ENCODE results near the gene SFMBT1.

SFMBT1 gene

DNA sequence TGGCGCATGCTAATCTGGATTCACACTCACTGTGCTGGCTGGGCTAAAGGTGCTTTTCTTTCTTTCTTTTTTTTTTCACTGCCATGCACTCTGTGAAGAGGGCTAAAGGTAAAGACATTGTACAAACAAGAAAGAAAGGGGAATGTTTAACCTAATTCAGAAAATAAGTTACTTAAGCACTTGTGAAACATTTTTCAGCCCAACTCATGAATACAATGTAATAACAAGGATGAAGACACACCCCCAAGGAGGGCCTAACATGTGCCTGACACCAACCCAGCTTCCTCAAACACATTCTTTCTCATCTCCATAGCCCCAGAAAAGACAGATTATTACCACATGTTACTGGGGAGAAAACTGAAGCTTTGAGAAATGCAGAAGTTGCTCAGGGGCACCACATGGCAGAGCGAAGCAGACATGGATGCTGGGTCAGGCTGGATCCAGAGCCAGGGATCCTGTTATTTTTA lies 154.2 kb downstream of the SFMBT1 start:
- TF ChIP-seq, protein P1, sequence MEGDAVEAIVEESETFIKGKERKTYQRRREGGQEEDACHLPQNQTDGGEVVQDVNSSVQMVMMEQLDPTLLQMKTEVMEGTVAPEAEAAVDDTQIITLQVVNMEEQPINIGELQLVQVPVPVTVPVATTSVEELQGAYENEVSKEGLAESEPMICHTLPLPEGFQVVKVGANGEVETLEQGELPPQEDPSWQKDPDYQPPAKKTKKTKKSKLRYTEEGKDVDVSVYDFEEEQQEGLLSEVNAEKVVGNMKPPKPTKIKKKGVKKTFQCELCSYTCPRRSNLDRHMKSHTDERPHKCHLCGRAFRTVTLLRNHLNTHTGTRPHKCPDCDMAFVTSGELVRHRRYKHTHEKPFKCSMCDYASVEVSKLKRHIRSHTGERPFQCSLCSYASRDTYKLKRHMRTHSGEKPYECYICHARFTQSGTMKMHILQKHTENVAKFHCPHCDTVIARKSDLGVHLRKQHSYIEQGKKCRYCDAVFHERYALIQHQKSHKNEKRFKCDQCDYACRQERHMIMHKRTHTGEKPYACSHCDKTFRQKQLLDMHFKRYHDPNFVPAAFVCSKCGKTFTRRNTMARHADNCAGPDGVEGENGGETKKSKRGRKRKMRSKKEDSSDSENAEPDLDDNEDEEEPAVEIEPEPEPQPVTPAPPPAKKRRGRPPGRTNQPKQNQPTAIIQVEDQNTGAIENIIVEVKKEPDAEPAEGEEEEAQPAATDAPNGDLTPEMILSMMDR (IDR thresholded peaks at IDR 0.05; ENCODE audit: control insufficient read depth, extremely low read depth, insufficient read depth): no peak
- H3K4me3 ChIP-seq (ENCODE audit: low read depth, low read length): no peak overlapping the region
- DNase-seq (ENCODE audit: low read depth): no peak

DNA sequence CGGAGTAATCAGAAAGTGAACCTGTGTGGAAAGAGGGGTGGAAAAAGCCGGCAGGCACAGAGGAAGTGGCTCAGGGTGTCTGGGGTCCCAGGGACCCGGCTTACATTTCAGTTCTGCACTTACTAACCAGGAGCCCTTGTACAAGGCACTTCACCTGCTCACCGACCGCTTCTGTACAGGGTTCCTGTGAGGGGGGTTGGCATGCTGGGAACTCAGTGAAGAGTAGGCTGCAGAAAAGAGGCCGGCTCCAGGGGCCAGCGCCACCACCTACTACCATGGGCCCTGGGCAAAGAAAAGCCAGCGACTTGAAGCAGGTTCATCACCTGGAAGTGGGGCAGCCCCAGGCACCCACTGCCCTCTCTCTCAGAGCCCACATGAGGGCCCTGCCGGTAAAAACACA lies 154.7 kb downstream of the SFMBT1 start:
- no peak overlapping the region for H3K4me3 ChIP-seq (ENCODE audit: low read depth, low read length)
- DNase-seq (ENCODE audit: low read depth): no peak
- TF ChIP-seq, protein P1 (IDR thresholded peaks at IDR 0.05; ENCODE audit: control insufficient read depth, extremely low read depth, insufficient read depth): no peak

DNA sequence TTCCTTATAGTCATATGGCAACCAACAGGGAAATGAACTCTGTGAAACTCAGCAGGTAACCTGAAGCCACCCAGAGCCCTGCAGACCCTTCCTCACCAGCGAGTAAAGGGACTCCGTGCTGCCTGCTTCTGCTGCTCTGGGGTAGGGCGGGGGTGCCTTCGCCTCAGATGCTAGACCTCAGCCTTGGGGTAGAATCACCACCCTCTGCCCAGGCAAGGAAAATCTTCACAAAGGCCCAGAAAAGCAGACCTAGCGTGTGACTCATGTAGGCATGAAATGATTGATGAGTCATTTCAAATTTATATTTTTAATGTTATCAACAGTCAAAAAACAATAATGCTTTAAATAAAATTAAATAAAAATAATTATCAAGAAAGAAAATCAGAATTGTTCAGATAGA lies 155.1 kb downstream of the SFMBT1 start:
- DNase-seq (ENCODE audit: low read depth): no peak
- TF ChIP-seq, protein P1 (IDR thresholded peaks at IDR 0.05; ENCODE audit: control insufficient read depth, extremely low read depth, insufficient read depth): no peak
- no peak overlapping the region for H3K4me3 ChIP-seq (ENCODE audit: low read depth, low read length)

DNA sequence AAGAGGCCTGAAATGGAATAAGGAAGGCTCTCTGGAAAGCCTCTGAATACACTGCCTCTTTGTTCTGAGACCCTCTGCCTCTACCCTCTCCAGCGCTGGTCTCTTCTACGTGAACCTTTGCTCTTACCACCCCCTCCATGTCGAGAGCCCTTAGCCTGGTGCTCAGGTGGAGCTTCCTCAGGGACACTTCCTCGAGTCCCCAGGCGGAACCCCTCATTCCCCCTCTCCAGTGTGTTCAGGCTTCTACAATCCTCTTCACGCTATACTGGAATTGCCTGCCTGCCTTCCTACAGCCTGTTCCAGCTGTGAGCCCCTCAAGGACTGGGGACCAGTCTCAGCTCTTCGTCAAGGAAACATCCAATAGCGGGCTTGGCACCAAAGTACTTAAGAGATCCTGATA lies 156.0 kb downstream of the SFMBT1 start:
- no peak overlapping the region for H3K4me3 ChIP-seq (ENCODE audit: low read depth, low read length)
- no peak for DNase-seq (ENCODE audit: low read depth)
- TF ChIP-seq, protein P1 (IDR thresholded peaks at IDR 0.05; ENCODE audit: control insufficient read depth, extremely low read depth, insufficient read depth): no peak

DNA sequence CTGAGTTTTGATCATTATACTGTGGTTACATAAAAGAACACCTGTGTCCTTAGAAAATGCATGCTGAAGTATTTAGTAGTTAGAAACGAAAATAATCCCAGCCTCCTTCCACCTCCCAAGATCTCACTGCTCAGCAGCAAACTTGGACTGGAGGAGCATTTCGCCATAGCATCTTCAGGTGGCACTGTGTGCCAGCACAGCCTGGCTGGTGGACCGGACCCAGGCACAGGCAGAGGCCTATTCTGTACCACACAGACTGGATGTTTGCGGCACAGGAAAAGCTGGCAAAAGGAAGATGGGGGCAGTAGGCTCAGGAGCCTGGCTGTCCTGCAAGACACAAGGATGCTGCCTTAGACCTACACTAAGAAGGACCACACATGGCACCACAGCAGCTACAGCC lies 158.7 kb downstream of the SFMBT1 start:
- TF ChIP-seq, protein P1 (IDR thresholded peaks at IDR 0.05; ENCODE audit: control insufficient read depth, extremely low read depth, insufficient read depth): no peak

DNA sequence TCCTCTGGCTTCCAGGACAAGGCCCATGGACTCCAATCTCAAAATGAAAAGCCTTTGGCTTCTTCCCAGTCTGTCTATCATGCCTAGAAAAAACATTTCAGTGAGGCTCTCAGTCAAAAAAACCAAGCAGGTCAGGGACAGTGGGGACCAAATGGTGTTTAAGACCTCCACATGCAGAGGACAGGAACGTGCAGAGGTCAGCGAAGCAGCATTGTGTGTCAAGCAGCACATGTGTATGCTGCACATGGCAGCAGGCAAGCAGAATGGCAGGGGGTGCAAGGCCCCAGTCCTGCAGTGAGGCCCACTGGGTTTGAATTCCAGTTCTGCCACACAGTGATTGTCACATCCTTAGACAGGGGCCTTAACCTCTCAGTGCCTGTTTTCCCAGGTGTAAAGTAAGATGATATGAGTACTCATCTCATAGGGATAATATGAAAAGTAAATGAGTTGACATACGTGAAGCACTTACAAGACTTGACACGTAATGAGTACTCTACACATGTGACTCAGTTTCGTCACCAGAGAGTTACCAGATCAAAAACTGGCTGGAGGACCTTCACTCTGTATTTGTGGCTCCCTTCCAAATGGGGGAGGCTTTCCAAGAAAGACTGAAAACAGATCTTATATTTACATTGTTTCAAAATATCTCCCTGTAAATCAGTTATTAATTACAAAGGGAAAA lies 159.7 kb downstream of the SFMBT1 start:
- no peak overlapping the region for H3K4me3 ChIP-seq (ENCODE audit: low read depth, low read length)
- TF ChIP-seq, protein P1 (IDR thresholded peaks at IDR 0.05; ENCODE audit: control insufficient read depth, extremely low read depth, insufficient read depth): no peak
- no peak for DNase-seq (ENCODE audit: low read depth)

More for the DNA sequence above, 158.7 kb downstream of the SFMBT1 start:
- H3K4me3 ChIP-seq (ENCODE audit: low read depth, low read length): no peak overlapping the region
- no peak for DNase-seq (ENCODE audit: low read depth)

DNA sequence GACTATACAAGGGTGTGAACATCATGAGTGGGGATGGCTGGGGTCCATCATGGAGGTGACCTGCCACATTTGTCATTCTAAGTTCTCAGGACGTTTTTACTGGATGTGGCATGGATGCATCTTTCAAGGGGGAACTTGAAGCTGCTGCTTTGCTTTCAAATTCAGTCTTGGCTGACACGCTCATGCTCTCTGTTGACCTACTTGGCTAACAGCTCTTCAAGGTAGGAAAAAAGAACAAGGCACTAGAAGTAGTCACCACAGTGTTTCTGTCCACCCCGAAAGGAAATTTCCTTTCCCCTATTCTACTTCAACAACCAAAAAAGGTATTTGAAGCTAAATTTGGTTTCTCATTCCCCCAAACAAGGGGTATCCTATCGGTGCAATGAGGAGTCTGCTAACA lies 163.5 kb downstream of the SFMBT1 start:
- TF ChIP-seq, protein P1 (IDR thresholded peaks at IDR 0.05; ENCODE audit: control insufficient read depth, extremely low read depth, insufficient read depth): no peak
- DNase-seq (ENCODE audit: low read depth): no peak
- H3K4me3 ChIP-seq (ENCODE audit: low read depth, low read length): no peak overlapping the region

All from LNCaP clone FGC (cell line).